CD4-positive, alpha-beta T cell (primary cell): ENCODE results near the gene MYL9. TPM values are rescaled to one million over a fixed set of nuclear protein-coding genes. Genes with fewer than 3 reads are reported as not detected.

Source experiments
- ATAC-seq: fragments of 200-7000 bp; cut with Tn5 transposase; one replicate; pipeline ENCODE4 v1.10.0; 2022; ENCODE audit warnings: mild to moderate bottlenecking; ENCODE audit not compliant: poor library complexity
- CTCF ChIA-PET: fragments of 350-600 bp; sonication (Branson Sonifier 250); formaldehyde crosslinking; loops from one replicate; lab custom pipeline; 2021; ENCODE audit warnings: antibody characterized with exemption, inconsistent platforms; lab: Charles Lee
- POLR2A ChIA-PET: fragments of 350-600 bp; sonication (Branson Sonifier 250); formaldehyde crosslinking; loops from one replicate; lab custom pipeline; 2021; ENCODE audit warnings: antibody characterized with exemption, inconsistent platforms; lab: Charles Lee
- DNase-seq, 14 experiments: peaks; one replicate each; pipeline ENCODE4 v3.0.0-alpha.2; 2013 to 2020; ENCODE audit warnings: mixed read lengths in 2 of 14
- H3K27ac ChIP-seq, 2 donors: one replicate each; pipeline versions ENCODE4 v1.5.1 to v1.7.0; 2013; ENCODE audit warnings: low read length in 2 of 2, low read depth in 1 of 2, mild to moderate bottlenecking in 1 of 2
- H3K27me3 ChIP-seq, 2 experiments: 1 replicate in 1 of 2; 2 replicates in 1 of 2; pipeline versions ENCODE4 v1.6.1 to v1.7.0; 2013; ENCODE audit warnings: low read length in 2 of 2, control low read depth in 1 of 2, mild to moderate bottlenecking in 1 of 2, moderate library complexity in 1 of 2; ENCODE audit not compliant: insufficient read depth in 2 of 2, control insufficient read depth in 1 of 2
- H3K36me3 ChIP-seq: one replicate; pipeline ENCODE4 v1.6.1; 2013; ENCODE audit warnings: low read length, control low read depth; ENCODE audit not compliant: insufficient read depth
- H3K4me1 ChIP-seq: one replicate; pipeline ENCODE4 v1.6.1; 2013; ENCODE audit warnings: low read length, control low read depth; ENCODE audit not compliant: insufficient read depth
- H3K4me3 ChIP-seq: one replicate; pipeline ENCODE4 v1.5.1; 2013; ENCODE audit warnings: mild to moderate bottlenecking, low read length, moderate library complexity
- H3K9me3 ChIP-seq, 2 experiments: 1 replicate in 1 of 2; 2 replicates in 1 of 2; pipeline versions ENCODE4 v1.6.1 to v1.7.0; 2013; ENCODE audit warnings: low read length in 2 of 2, mild to moderate bottlenecking in 2 of 2, control low read depth in 1 of 2, moderate library complexity in 1 of 2; ENCODE audit not compliant: control insufficient read depth in 1 of 2, insufficient read depth in 1 of 2
- H3K27ac Mint-ChIP-seq: one replicate; pipeline ENCODE4 v1.8.0; 2020; ENCODE audit warnings: mixed read lengths
- H3K27me3 Mint-ChIP-seq: one replicate; pipeline ENCODE4 v1.8.0; 2021; ENCODE audit warnings: mixed read lengths
- H3K36me3 Mint-ChIP-seq: one replicate; pipeline ENCODE4 v1.8.0; 2021; ENCODE audit warnings: low read depth, mixed read lengths
- H3K4me1 Mint-ChIP-seq: one replicate; pipeline ENCODE4 v1.8.0; 2021; ENCODE audit warnings: low read depth, mixed read lengths
- H3K4me3 Mint-ChIP-seq: one replicate; pipeline ENCODE4 v1.8.0; 2020; ENCODE audit warnings: mild to moderate bottlenecking, mixed read lengths
- H3K9me3 Mint-ChIP-seq: one replicate; pipeline ENCODE4 v1.8.0; 2020; ENCODE audit warnings: mixed read lengths
- CTCF ChIP-seq: fragments of 200-600 bp; IDR thresholded peaks from one replicate; pipeline ENCODE4 v1.8.0; 2022; ENCODE audit warnings: antibody characterized with exemption, mild to moderate bottlenecking
- intact Hi-C, 2 experiments: fragments of 100-400 bp; cut with DNase I in 1 of 2; cut with micrococcal nuclease in 1 of 2; formaldehyde crosslinking; loops; one replicate each; pipeline versions ENCODE4 v1.15.1 to v1.9.0; 2023 to 2025; cut with DNase I, micrococcal nuclease
- total RNA-seq, 174 experiments: library from RNA in 2 of 174; stranded (reverse) in 2 of 174; gene quantifications; one replicate each; pipeline ENCODE4 v1.2.3 and lab custom pipeline; 2021 to 2026

Gene MYL9
- total RNA-seq, 2 experiments from 2014 or later: not detected

GRCh38 chr20:36501367-36502006 is 39.8 kb upstream of the MYL9 start:
- POLR2A ChIA-PET: interaction anchor here (0.7 to 1.5 kb wide), 2 partner anchors 72 to 1011 kb away, joined by 3 to 4 read pairs; partner anchors contain the start of gene TGIF2
- no peak overlapping the region for H3K27ac ChIP-seq
- TF ChIP-seq CTCF: no peak
- DNase-seq (peak in 1 of 14 experiments; percentile 23), ATAC-seq (no peak)
- H3K27me3 ChIP-seq: no peaks in the 10 kb centered on the region
- Mint-ChIP-seq H3K27ac (peak overlapping the region; percentile 64), H3K36me3 (peaks cover 65% of the 10 kb centered on the region), H3K9me3 (no peaks in the 10 kb centered on the region), H3K27me3 (no peaks in the 10 kb centered on the region), H3K4me3 (no peak overlapping the region), H3K4me1 (peaks cover 12% of the 10 kb centered on the region)
- H3K4me3 ChIP-seq: no peak overlapping the region
- CTCF ChIA-PET: interaction anchor here (1.7 kb wide), 1 partner anchor 62 kb away, joined by 5 read pairs; no protein-coding TSS in a partner anchor
- intact Hi-C loops: no loop called here
- no peaks in the 10 kb centered on the region for H3K4me1 ChIP-seq
- H3K36me3 ChIP-seq: peaks cover 80% of the 10 kb centered on the region
- no peaks in the 10 kb centered on the region for H3K9me3 ChIP-seq

GRCh38 chr20:36504295-36504694 is 37.0 kb upstream of the MYL9 start:
- ATAC-seq (no peak), DNase-seq (no peak)
- TF ChIP-seq CTCF: no peak
- H3K9me3 Mint-ChIP-seq: no peaks in the 10 kb centered on the region
- intact Hi-C loops: no loop called here
- H3K4me1 Mint-ChIP-seq: peaks cover 16% of the 10 kb centered on the region
- no peaks in the 10 kb centered on the region for H3K4me1 ChIP-seq
- H3K27ac Mint-ChIP-seq: no peak overlapping the region
- no peaks in the 10 kb centered on the region for H3K27me3 Mint-ChIP-seq
- H3K36me3 Mint-ChIP-seq: peaks cover 64% of the 10 kb centered on the region
- no peaks in the 10 kb centered on the region for H3K9me3 ChIP-seq
- H3K27me3 ChIP-seq: no peaks in the 10 kb centered on the region
- peaks cover 69% of the 10 kb centered on the region for H3K36me3 ChIP-seq
- ChIA-PET CTCF (no interaction called here), POLR2A (no interaction called here)
- no peak overlapping the region for H3K4me3 Mint-ChIP-seq
- H3K27ac ChIP-seq: no peak overlapping the region
- no peak overlapping the region for H3K4me3 ChIP-seq

GRCh38 chr20:36506253-36506652 is 35.1 kb upstream of the MYL9 start:
- Histone ChIP-seq H3K9me3 (no peaks in the 10 kb centered on the region), H3K4me3 (no peak overlapping the region), H3K36me3 (peaks cover 58% of the 10 kb centered on the region), H3K4me1 (no peaks in the 10 kb centered on the region), H3K27ac (no peak overlapping the region), H3K27me3 (no peaks in the 10 kb centered on the region)
- ChIA-PET POLR2A (interaction anchor here (0.6 kb wide), 1 partner anchor 100 kb away, joined by 3 read pairs; the partner anchor contains the start of gene RAB5IF), CTCF (interaction anchor here (1.1 to 1.5 kb wide), 2 partner anchors 99 to 249 kb away, joined by 3 to 7 read pairs; partner anchors contain the start of gene RAB5IF)
- H3K27ac Mint-ChIP-seq: peak overlapping the region; percentile 42
- intact Hi-C loops: loop anchor here (1.0 kb wide), 1 partner anchor 99 kb away; the partner anchor contains the start of gene RAB5IF (in 2 of the 2)
- peak; percentile 31 for TF ChIP-seq CTCF
- no peaks in the 10 kb centered on the region for H3K9me3 Mint-ChIP-seq
- H3K4me3 Mint-ChIP-seq: no peak overlapping the region
- ATAC-seq: peak; percentile 59
- peaks cover 57% of the 10 kb centered on the region for H3K36me3 Mint-ChIP-seq
- no peaks in the 10 kb centered on the region for H3K27me3 Mint-ChIP-seq
- peak in 3 of 14 experiments; percentile 45 to 49 (median 47) for DNase-seq
- peaks cover 16% of the 10 kb centered on the region for H3K4me1 Mint-ChIP-seq
